Right renal cortex interstitium (tissue), 3 donors: ENCODE measurements around the gene DRC7. TPM values are rescaled to one million over a fixed set of nuclear protein-coding genes. Genes with fewer than 3 reads are reported as not detected.

Experiments
- DNase-seq, 3 donors: peaks; one replicate each; pipeline ENCODE4 v3.0.0-alpha.2; 2013; ENCODE audit warnings: low read depth in 3 of 3, low spot score in 2 of 3
- polyA plus RNA-seq, 3 donors: library from polyadenylated mRNA; unstranded; fragments of 120-200 nt; gene quantifications; one replicate each; pipeline ENCODE4 v1.2.1, GENCODE V29; 2013; ENCODE audit not compliant: insufficient read length in 3 of 3

The DRC7 gene
- polyA plus RNA-seq, 3 donors: 2.3 to 3.9 (median 2.8) TPM

DNA sequence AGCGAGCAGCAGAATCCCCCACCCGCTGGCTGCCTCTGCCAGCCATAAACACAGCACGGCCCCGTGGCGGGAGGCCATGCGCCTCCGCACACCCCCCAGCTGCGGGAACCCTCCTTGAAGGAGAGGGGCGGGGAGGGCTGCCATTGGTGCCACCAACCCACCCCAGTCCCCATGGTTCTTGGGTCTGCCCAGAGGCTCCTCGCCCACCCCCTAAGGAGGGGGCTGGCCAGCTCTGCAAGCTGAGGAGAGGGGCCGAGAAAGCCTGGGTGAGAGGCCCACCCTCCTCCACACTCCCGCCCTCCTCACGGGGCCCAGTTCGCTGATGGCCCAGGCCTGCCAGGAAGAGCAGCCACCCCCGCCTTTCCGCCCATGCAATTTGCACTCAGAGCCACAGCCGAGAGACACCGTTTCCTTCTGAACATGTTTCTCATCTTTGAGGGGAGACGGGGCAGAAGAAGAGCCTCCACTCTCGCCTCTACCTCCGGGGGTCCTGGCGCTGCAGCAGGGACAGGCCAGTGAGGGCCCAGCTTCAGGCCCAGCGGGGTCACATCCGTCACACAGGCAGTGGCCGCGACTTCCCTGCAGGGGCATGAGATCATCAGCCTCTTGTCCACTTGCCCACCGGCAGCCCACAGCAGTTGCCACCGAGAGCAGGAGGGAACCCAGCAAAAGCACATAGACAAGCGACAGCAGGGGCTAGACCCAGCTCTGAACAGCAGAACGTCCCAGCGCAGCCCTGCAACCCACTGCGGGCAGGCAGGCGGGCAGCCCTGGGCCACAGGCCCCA, 63.9 kb downstream of the DRC7 start:
- no peak for DNase-seq

GRCh38 chr16:57759131-57759530, 64.5 kb downstream of the DRC7 start:
- DNase-seq: no peak

DNA sequence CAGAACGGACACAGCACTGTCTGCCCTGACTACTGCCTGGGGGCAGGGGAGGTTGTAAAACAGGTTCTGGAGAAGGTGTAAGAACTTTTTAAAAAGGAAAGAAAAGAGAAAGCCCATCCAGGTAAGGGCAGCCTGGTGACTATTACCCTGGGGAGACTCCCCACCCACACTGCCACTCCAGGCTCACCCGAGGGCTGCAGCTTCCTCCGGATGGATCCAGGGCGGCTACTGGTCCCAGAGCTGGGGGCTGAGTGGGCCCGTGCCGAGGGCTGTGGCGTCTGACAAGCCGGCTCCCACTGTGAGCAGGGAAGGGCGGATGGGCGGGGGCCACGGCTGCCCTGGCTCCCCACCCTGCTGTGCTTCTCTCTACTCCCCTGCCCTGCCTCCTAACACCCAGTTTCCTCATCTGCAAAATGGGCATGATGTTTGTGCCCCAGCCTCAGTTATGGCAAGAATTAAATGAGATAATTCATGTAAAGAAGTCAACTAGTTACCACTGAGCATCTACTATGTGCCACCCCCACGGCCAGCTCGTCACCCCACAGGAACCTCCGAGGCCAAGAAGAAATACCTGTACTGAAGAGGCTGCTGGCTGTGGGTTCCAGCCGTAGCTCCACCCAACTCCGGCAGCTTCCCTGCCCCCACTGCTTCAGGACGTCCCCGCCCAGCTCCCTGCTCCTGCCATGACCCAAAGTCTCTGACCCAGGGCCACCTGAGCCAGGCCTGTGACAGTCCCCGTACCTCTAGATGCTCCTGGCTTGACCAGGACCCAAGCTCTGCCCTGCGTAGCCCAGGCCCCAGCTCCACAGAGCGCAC, 65.1 kb downstream of the DRC7 start:
- no peak for DNase-seq

DNA sequence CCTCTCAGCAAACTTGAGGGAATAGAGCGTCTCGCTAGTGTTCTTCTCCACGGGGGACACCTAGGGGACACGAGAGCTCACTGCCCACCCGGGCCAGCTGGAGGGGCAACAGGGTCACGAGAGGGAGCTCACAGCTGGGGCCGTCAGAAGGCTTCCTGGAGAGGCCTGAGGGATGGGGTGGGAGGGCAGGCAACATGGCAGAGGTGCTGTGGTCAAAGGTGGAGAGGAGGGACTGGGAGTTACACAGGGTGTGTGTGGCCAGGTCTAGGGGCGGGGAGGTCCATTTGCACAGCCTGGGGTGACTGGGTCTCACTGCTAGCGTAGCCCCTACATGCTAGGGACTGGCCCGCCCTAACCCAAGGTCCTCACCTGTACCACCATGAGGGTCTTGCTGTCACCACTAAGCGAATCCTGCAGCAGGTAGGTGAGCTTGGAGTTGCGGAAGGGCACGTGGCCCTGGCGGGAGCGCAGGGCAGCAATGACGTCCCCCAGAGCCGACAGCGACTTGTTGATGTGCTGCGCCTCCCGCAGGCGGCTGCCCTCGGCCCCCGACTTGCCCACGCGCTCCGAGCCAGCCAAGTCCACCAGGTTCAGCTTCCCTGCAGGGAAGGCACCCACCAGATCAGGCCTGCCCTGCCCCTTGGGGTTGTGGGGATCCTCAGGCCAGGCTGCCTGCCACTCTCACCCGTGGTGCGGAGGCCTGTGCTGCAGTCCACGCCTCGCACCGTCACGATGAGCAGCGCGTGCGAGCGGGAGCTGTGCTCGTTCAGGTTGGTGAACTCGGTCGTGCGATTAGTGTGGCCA, 66.0 kb downstream of the DRC7 start:
- no peak for DNase-seq

DNA sequence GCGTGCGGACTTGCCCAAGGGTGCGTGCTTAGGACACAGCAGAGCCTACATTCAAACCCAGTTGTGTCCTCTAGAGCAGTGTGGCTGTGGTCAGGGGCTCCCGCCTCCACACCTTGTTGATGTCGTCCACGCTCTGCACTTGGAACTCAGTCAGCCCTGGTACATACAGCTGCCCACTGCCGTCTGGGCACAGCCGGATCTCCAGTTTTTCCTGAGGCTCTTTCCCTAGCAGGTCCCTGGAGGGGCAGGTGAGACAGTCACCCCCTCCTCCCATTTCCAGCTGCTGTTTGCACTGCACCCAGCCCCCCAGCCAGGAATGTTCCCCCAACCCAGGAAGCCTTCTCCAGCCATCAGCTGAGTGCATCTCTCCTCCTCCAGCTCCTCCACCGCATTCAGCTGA, 66.7 kb downstream of the DRC7 start:
- no peak for DNase-seq

DNA sequence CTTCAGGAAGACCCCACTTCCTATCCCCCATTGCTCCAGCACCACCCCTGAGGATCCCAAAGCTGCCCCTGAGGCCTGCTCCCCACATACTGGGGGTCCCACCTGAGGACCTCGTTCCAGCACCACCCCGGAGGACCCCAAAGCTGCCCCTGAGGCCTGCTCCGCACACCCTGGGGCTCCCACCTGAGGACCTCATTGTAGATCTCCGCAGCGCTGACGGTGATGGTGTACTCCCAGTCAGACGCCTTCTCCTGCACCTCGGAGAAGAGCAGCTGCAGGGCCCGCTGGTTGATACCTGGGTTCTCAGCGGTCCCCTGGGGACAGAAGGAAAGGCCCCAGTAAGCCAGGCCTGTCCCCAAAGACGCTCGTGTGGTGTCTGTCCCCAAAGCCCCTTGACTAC, 67.4 kb downstream of the DRC7 start:
- no peak for DNase-seq

DNA sequence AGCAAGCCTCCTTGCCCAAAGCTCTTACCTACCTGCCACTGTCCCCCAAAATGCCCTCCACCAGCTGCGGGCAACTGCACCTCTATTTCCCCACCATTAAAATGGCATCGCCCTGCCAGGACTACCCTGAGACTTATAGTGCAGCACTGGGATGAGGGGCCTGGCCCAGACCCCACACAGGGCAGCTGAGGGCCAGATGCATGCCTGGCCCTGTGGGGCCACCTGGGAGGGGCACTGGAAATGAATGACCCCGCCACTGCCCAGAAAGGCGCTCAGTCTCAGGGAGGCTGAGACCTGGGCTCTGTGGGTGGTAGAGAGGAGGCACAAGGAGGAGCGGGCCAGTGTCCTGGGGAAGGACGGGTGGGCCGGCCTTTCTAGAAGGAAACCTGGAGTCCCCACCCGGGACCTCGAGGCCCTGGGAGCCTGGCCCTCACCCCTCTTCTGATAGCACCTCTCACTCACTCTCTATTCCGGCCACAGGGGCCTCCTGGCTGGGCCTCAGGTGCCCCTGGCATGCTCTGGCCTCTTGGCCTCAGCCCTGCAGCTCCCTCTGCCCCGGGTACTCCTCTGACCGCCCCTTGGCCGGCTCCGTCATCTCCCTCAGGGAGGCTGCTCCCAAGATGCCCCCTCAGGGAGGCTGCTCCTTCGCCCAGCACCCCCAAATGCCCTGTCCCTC, 67.9 kb downstream of the DRC7 start:
- no peak for DNase-seq

DNA sequence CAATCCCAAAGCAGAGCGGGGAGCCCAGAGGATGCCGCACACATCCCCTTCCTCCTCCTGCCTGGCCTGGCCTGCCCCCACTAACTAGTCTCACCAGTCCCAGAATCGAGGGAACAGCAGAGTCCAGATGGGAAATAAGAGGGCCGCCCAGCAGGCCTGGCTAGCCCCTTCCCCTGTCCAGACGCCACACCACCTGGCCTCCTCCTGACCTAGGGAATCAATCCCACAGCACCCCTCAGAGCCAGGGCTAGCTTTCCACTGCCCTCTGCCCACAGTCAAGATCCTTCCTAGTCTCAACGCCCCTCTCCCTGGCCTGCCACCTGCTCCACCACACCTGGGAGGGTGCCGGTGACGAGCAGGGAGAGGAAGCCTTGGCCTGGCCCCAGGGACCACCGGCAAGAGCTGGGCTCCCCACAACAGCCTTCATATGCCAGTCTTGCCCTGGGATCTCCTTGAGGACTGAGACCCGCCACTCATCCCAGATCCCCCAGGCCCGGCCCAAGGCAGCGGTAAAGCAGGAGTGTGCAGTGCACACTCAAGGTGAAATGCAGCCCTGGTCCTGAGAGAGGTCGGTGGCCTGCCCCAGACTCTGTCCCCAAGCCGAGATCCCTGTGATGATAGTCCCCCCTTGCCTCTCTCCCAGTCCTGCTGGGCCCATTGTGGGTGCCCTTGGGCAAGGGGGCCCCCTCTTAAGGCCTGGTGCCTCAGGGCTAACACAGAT, 68.8 kb downstream of the DRC7 start:
- DNase-seq: no peak

GRCh38 chr16:57764006-57764340, 69.4 kb downstream of the DRC7 start:
- DNase-seq: no peak

GRCh38 chr16:57764341-57765159, 69.9 kb downstream of the DRC7 start:
- DNase-seq: no peak

GRCh38 chr16:57765160-57765728, 70.6 kb downstream of the DRC7 start:
- no peak for DNase-seq

DNA sequence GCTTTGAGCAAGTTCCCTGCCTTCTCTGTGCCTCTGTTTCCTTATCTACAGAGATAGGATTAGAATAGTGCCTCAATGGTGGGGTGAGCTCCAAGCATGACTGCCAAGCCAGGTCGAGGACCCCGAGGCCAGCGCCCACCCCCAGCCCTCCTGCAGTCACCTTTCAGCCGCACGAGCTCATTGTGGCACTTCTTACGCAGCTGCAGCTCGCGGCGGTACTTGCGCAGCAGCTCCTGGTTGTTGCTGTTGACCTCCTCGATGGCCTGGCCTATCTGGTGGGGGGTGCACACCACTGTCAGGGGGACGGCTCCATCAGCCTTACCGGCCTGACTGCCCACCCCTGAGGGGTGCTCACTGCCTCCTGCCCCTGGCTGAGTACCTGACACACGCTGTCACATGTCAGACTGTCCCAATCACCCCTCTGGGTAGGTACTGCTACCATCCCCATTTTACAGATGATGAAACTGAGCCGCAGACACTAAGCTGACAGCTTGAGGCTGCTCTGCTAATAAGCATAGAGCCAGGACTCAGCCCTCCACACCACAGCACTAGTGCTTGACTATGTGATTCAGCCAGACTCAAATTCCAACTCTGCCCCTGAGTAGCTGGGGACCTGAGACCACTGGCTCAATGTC, 72.2 kb downstream of the DRC7 start:
- DNase-seq: no peak

GRCh38 chr16:57769541-57770145, 75.0 kb downstream of the DRC7 start:
- DNase-seq: no peak

GRCh38 chr16:57770361-57770760, 75.8 kb downstream of the DRC7 start:
- DNase-seq: no peak

- DNase-seq: no peak
Measured at GRCh38 chr16:57771141-57771785, 76.7 kb downstream of the DRC7 start.

GRCh38 chr16:57773019-57773418, 78.4 kb downstream of the DRC7 start:
- DNase-seq: no peak

DNA sequence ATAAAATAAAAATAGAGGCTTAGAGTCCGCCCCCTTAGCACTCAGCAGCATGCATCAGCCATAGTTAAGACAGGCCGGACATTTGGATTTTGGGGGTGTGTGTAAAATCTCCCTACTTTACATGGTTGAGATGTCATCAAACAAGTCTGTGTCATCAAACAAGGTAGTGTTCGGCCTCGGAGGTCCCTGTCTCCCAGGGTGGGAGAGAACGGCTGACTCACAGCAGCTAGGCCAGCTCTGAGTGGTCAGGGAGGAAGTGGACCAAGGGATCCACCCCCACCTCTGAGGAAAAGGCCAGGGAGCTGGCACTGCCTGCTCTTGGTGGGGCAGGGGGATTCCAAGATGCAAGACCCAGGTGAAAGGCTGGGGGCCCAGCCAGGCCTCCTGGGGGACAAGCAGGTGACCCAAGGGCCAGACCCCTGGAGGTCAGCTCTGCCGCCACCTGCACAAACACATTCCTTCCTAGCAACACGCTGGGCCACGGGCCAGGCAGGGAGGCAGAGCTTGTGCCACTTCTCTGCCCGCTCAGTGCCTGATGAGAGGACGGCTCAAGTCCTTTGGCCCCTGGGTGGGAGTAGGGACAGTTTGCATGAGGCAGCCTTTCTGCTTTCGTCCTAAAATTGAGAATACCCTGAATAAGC, 79.2 kb downstream of the DRC7 start:
- DNase-seq: no peak
